HL-60 (cell line): ENCODE measurements around the gene AP2A2.

Experiments
- CTCF ChIP-seq: IDR thresholded peaks from one replicate; pipeline ENCODE4 v1.5.1; 2011; ENCODE audit warnings: low read length, control low read depth, inconsistent platforms; ENCODE audit not compliant: insufficient read depth
- GABPA ChIP-seq: IDR thresholded peaks from 2 replicates; pipeline ENCODE4 v1.6.1; 2012; ENCODE audit warnings: low read depth
- POLR2AphosphoS5 ChIP-seq: IDR thresholded peaks from 2 replicates; pipeline ENCODE4 v1.6.1; 2012; ENCODE audit warnings: low read depth

GRCh38 chr11:1030556-1030955, 104.9 kb downstream of the AP2A2 start:
- TF ChIP-seq CTCF = no peak
- no peak for TF ChIP-seq GABPA
- TF ChIP-seq POLR2AphosphoS5 = no peak
